ENCODE measurements around the gene MCMBP. TPM values are rescaled to one million over a fixed set of nuclear protein-coding genes. Genes with fewer than 3 reads are reported as not detected.
"Not testable (repeated sequence)": the region's sequence is repeated elsewhere in the genome, so short reads cannot be mapped to it uniquely, and the experiment has no call there.

Gene MCMBP
- total RNA-seq, 1 experiment from 2014 or later: 87.1 TPM

- Histone ChIP-seq H3K4me1 (ENCODE audit: insufficient read depth, low read length) (no peaks in the 10 kb centered on the region), H2BK5ac (ENCODE audit: insufficient read length, low read length) (no peak overlapping the region), H3K23me2 (ENCODE audit: insufficient read length, low read depth, low read length, poor library complexity, severe bottlenecking) (peaks cover 11% of the 10 kb centered on the region), H2BK15ac (ENCODE audit: low read depth, low read length) (no peak overlapping the region), H3K79me2 (ENCODE audit: insufficient read depth, low read length) (peaks cover 41% of the 10 kb centered on the region), H3K27me3 (ENCODE audit: insufficient read depth, low read length) (no peaks in the 10 kb centered on the region), H3K23ac (ENCODE audit: insufficient read length, low read depth, low read length) (no peak overlapping the region), H3K4ac (ENCODE audit: low read depth, low read length) (no peak overlapping the region), H3K14ac (ENCODE audit: insufficient read depth, low read length) (no peak overlapping the region; the same call in 1 of the 2 replicates), H2AK5ac (ENCODE audit: insufficient read length, low read length) (no peak overlapping the region), H4K5ac (ENCODE audit: insufficient read length, low read depth, low read length) (no peak overlapping the region), H3T11ph (ENCODE audit: low read length) (no peak overlapping the region), H3K56ac (ENCODE audit: insufficient read length, low read depth, low read length) (no peak overlapping the region), H2BK120ac (ENCODE audit: low read depth, low read length, poor library complexity, severe bottlenecking) (no peak overlapping the region), H4K20me1 (ENCODE audit: control insufficient read depth, insufficient read depth, insufficient read length) (no peaks in the 10 kb centered on the region), H2AFZ (ENCODE audit: low read length) (no peak overlapping the region), H3K9ac (ENCODE audit: extremely low read depth, insufficient read length, low read length) (peak overlapping the region; percentile 31), H2BK12ac (ENCODE audit: insufficient read length, low read depth, low read length) (no peak overlapping the region), H4K91ac (ENCODE audit: insufficient read length, low read depth, low read length) (no peak overlapping the region), H4K8ac (replicated peaks; ENCODE audit: insufficient read length, low read depth, low read length) (no peak overlapping the region), H3K4me2 (ENCODE audit: insufficient read depth, insufficient read length, low read length) (peak overlapping the region; percentile 98), H3K27ac (ENCODE audit: insufficient read length, low read depth, low read length) (no peak overlapping the region), H3K79me1 (ENCODE audit: insufficient read depth, low read depth, low read length, poor library complexity, severe bottlenecking) (no peaks in the 10 kb centered on the region), H3K18ac (ENCODE audit: insufficient read length, low read depth, low read length) (no peak overlapping the region), H2BK20ac (ENCODE audit: low read depth, low read length, poor library complexity, severe bottlenecking) (no peak overlapping the region), H3K9me3 (ENCODE audit: control insufficient read depth, low read depth, low read length) (no peaks in the 10 kb centered on the region)
- no CpG with 5 or more reads among the region's 56 CpGs for WGBS (ENCODE audit: extremely low coverage, insufficient read length, low lambda C conversion rate)
- Mint-ChIP-seq H3K27me3 (ENCODE audit: low read depth) (no peaks in the 10 kb centered on the region), H3K9me3 (no peaks in the 10 kb centered on the region; a peak in 1 of 5 replicates), H3K4me1 (peaks cover 28 to 32% of the 10 kb centered on the region in 2 experiments), H3K4me3 (peak overlapping the region; percentile 89 to 94), H3K27ac (peak overlapping the region in 2 of 3 experiments; percentile 49 to 60; a peak in 4 of 7 replicates), H3K36me3 (ENCODE audit: insufficient read depth in 1 of 3, low read depth in 3 of 3) (peaks cover 0 to 5% (median 4%) of the 10 kb centered on the region in 3 experiments; a peak in 2 of 7 replicates)
- peak; percentile 78 for DNase-seq
- no peak for TF ChIP-seq CTCF (conservative IDR thresholded peaks at IDR 0.05)
Measured at GRCh38 chr10:119871881-119872609, 598 bp downstream of the MCMBP start.

- H3K27me3 Mint-ChIP-seq (ENCODE audit: low read depth); H3K23ac ChIP-seq (ENCODE audit: insufficient read length, low read depth, low read length); H2BK15ac ChIP-seq (ENCODE audit: low read depth, low read length); H3K4me1 ChIP-seq (ENCODE audit: insufficient read depth, low read length); H4K5ac ChIP-seq (ENCODE audit: insufficient read length, low read depth, low read length); H4K91ac ChIP-seq (ENCODE audit: insufficient read length, low read depth, low read length); H3K9ac ChIP-seq (ENCODE audit: extremely low read depth, insufficient read length, low read length); H3K9me3 Mint-ChIP-seq; H2BK120ac ChIP-seq (ENCODE audit: low read depth, low read length, poor library complexity, severe bottlenecking); H3K9me3 ChIP-seq (ENCODE audit: control insufficient read depth, low read depth, low read length); H2AK5ac ChIP-seq (ENCODE audit: insufficient read length, low read length); DNase-seq; H3T11ph ChIP-seq (ENCODE audit: low read length); H3K14ac ChIP-seq (ENCODE audit: insufficient read depth, low read length); H2BK12ac ChIP-seq (ENCODE audit: insufficient read length, low read depth, low read length); H2BK5ac ChIP-seq (ENCODE audit: insufficient read length, low read length); H3K56ac ChIP-seq (ENCODE audit: insufficient read length, low read depth, low read length); H3K4me2 ChIP-seq (ENCODE audit: insufficient read depth, insufficient read length, low read length); H3K18ac ChIP-seq (ENCODE audit: insufficient read length, low read depth, low read length); H4K8ac ChIP-seq (replicated peaks; ENCODE audit: insufficient read length, low read depth, low read length); H3K27me3 ChIP-seq (ENCODE audit: insufficient read depth, low read length); H3K27ac ChIP-seq (ENCODE audit: insufficient read length, low read depth, low read length); H4K20me1 ChIP-seq (ENCODE audit: control insufficient read depth, insufficient read depth, insufficient read length); H2AFZ ChIP-seq (ENCODE audit: low read length); H2BK20ac ChIP-seq (ENCODE audit: low read depth, low read length, poor library complexity, severe bottlenecking); H3K4ac ChIP-seq (ENCODE audit: low read depth, low read length); H3K79me1 ChIP-seq (ENCODE audit: insufficient read depth, low read depth, low read length, poor library complexity, severe bottlenecking): not testable (repeated sequence)
- H3K4me1 Mint-ChIP-seq: peaks cover 28 to 32% of the 10 kb centered on the region in 2 experiments
- Histone ChIP-seq H3K79me2 (ENCODE audit: insufficient read depth, low read length) (peaks cover 54% of the 10 kb centered on the region), H3K23me2 (ENCODE audit: insufficient read length, low read depth, low read length, poor library complexity, severe bottlenecking) (peaks cover 11% of the 10 kb centered on the region)
- peaks cover 19 to 20% (median 19%) of the 10 kb centered on the region in 3 experiments for H3K36me3 Mint-ChIP-seq (ENCODE audit: insufficient read depth in 1 of 3, low read depth in 3 of 3)
- peak overlapping the region in 2 of 3 experiments; percentile 23 to 86; a peak in 2 of 7 replicates for H3K27ac Mint-ChIP-seq
- no CpG with 5 or more reads among the region's 4 CpGs for WGBS (ENCODE audit: extremely low coverage, insufficient read length, low lambda C conversion rate)
- H3K4me3 Mint-ChIP-seq: peak overlapping the region; percentile 7 to 21; a peak in 1 of 5 replicates
Measured at GRCh38 chr10:119869398-119869797, 3.2 kb downstream of the MCMBP start.
